NCI-H446 treated with DMSO at 0.1 percent for 48 hours (cell line): ENCODE measurements around the gene TOM1L2.

Source experiments
- DNase-seq: peaks from one replicate; lab custom pipeline; 2025; lab: John Stamatoyannopoulos, UW

TOM1L2 gene

GRCh38 chr17:17994271-17995069, 22.3 kb upstream of the TOM1L2 start:
- no peak for DNase-seq

GRCh38 chr17:17993852-17994251, 21.7 kb upstream of the TOM1L2 start:
- DNase-seq, result no peak

- no peak for DNase-seq
These were observed 21.2 kb upstream of the TOM1L2 start for GRCh38 chr17:17993366-17993765.

GRCh38 chr17:17990282-17990681, 18.1 kb upstream of the TOM1L2 start:
- DNase-seq, result no peak

GRCh38 chr17:17989618-17990017, 17.4 kb upstream of the TOM1L2 start:
- no peak for DNase-seq

- no peak for DNase-seq
These were observed 16.9 kb upstream of the TOM1L2 start for GRCh38 chr17:17989081-17989480.

GRCh38 chr17:17988427-17988945, 16.3 kb upstream of the TOM1L2 start:
- DNase-seq, result no peak

GRCh38 chr17:17987901-17988300, 15.7 kb upstream of the TOM1L2 start:
- DNase-seq, result no peak

GRCh38 chr17:17987187-17987896, 15.1 kb upstream of the TOM1L2 start:
- no peak for DNase-seq

GRCh38 chr17:17985555-17985954, 13.4 kb upstream of the TOM1L2 start:
- DNase-seq, result no peak

GRCh38 chr17:17985153-17985552, 13.0 kb upstream of the TOM1L2 start:
- no peak for DNase-seq

GRCh38 chr17:17983776-17984175, 11.6 kb upstream of the TOM1L2 start:
- no peak for DNase-seq

- no peak for DNase-seq
These were observed 11.2 kb upstream of the TOM1L2 start for GRCh38 chr17:17983376-17983775.

GRCh38 chr17:17982801-17983200, 10.6 kb upstream of the TOM1L2 start:
- DNase-seq, result no peak

GRCh38 chr17:17981330-17981729, 9.1 kb upstream of the TOM1L2 start:
- DNase-seq, result no peak

- DNase-seq, result no peak
These were observed 7.6 kb upstream of the TOM1L2 start for GRCh38 chr17:17979778-17980177.

- no peak for DNase-seq
These were observed 6.6 kb upstream of the TOM1L2 start for GRCh38 chr17:17978481-17979424.

GRCh38 chr17:17976931-17977570, 4.9 kb upstream of the TOM1L2 start:
- no peak for DNase-seq

- no peak for DNase-seq
These were observed 3.2 kb upstream of the TOM1L2 start for GRCh38 chr17:17975436-17975835.

GRCh38 chr17:17972952-17973254, 703 bp upstream of the TOM1L2 start:
- no peak for DNase-seq

- DNase-seq, result no peak
These were observed 622 bp downstream of the TOM1L2 start for GRCh38 chr17:17971431-17972125.
